Keratinocyte (primary cell): ENCODE results near the gene GMEB2. TPM values are rescaled to one million over a fixed set of nuclear protein-coding genes. Genes with fewer than 3 reads are reported as not detected.

Experiments used
- DNase-seq: peaks from one replicate; pipeline ENCODE4 v3.0.0-alpha.2; 2011; ENCODE audit warnings: low read depth, missing footprints, low spot score
- FAIRE-seq: peaks from 2 replicates; lab custom pipeline; 2011; peaks lifted over from hg19 to GRCh38; lab: Jason Lieb, UNC
- H2AFZ ChIP-seq: 2 replicates; pipeline ENCODE4 v1.6.0; 2012; ENCODE audit warnings: low read length, control low read depth, inconsistent platforms; ENCODE audit not compliant: control insufficient read depth
- H3K27ac ChIP-seq: 2 replicates; pipeline ENCODE4 v1.5.1; 2011; ENCODE audit warnings: low read length; ENCODE audit not compliant: control insufficient read depth, insufficient read depth
- H3K27me3 ChIP-seq: 3 replicates; pipeline ENCODE4 v1.6.0; 2011; ENCODE audit warnings: low read length; ENCODE audit not compliant: control insufficient read depth, insufficient read depth; ENCODE audit errors: extremely low read depth
- H3K36me3 ChIP-seq, 2 experiments: 2 replicates in 1 of 2; 3 replicates in 1 of 2; pipeline ENCODE4 v1.5.1; 2011; ENCODE audit warnings: low read length in 2 of 2, mild to moderate bottlenecking in 1 of 2; ENCODE audit not compliant: control insufficient read depth in 2 of 2, insufficient read depth in 2 of 2; ENCODE audit errors: extremely low read depth in 1 of 2
- H3K4me1 ChIP-seq: 3 replicates; pipeline ENCODE4 v1.5.1; 2011; ENCODE audit warnings: low read length; ENCODE audit not compliant: control insufficient read depth, insufficient read depth; ENCODE audit errors: extremely low read depth
- H3K4me2 ChIP-seq: 3 replicates; pipeline ENCODE4 v1.6.0; 2011; ENCODE audit warnings: low read depth, low read length; ENCODE audit not compliant: control insufficient read depth, insufficient read depth; ENCODE audit errors: extremely low read depth
- H3K4me3 ChIP-seq, 3 experiments: fragments of 200-600 bp in 1 of 3; sonication (generic) in 1 of 3; 2 replicates in 2 of 3; 3 replicates in 1 of 3; pipeline ENCODE4 v1.5.1; 2011 to 2016; ENCODE audit warnings: low read length in 3 of 3, mild to moderate bottlenecking in 3 of 3, control low read depth in 2 of 3, inconsistent platforms in 1 of 3, low read depth in 1 of 3, mixed read lengths in 1 of 3, mixed run types in 1 of 3, moderate library complexity in 1 of 3; ENCODE audit not compliant: control insufficient read depth in 2 of 3, insufficient read depth in 2 of 3; ENCODE audit errors: extremely low read depth in 1 of 3
- H3K79me2 ChIP-seq: 2 replicates; pipeline ENCODE4 v1.6.0; 2012; ENCODE audit warnings: low read length; ENCODE audit not compliant: control insufficient read depth, insufficient read depth
- H3K9ac ChIP-seq: 3 replicates; pipeline ENCODE4 v1.6.0; 2011; ENCODE audit warnings: low read length; ENCODE audit not compliant: control insufficient read depth, insufficient read depth; ENCODE audit errors: extremely low read depth
- H3K9me1 ChIP-seq: 3 replicates; pipeline ENCODE4 v1.6.0; 2011; ENCODE audit warnings: low read length; ENCODE audit not compliant: control insufficient read depth, insufficient read depth; ENCODE audit errors: extremely low read depth
- H3K9me3 ChIP-seq: 2 replicates; pipeline ENCODE4 v1.5.1; 2012; ENCODE audit warnings: low read depth, low read length; ENCODE audit not compliant: control insufficient read depth
- H4K20me1 ChIP-seq: 3 replicates; pipeline ENCODE4 v1.6.0; 2011; ENCODE audit warnings: low read length; ENCODE audit not compliant: control insufficient read depth, insufficient read depth; ENCODE audit errors: extremely low read depth
- EZH2 ChIP-seq: IDR thresholded peaks from one replicate; pipeline ENCODE4 v1.6.1; 2012; ENCODE audit warnings: inconsistent platforms, mild to moderate bottlenecking, low read length, moderate library complexity
- dilution Hi-C: fragments of 300-500 bp; cut with MboI; formaldehyde crosslinking; loops from one replicate; pipeline ENCODE4 v1.7.0; 2020; ENCODE audit warnings: low sequenced_read_pairs; ENCODE audit not compliant: extremely low pct_ligation_motif_present
- polyA plus RNA-seq, 5 experiments: library from polyadenylated mRNA; depleted of rRNA in 3 of 5; stranded (reverse) in 3 of 5; stranded (forward) in 1 of 5; unstranded in 1 of 5; fragments of >200 nt; gene quantifications; 1 replicate in 1 of 5; 2 replicates in 3 of 5; 3 replicates in 1 of 5; pipeline versions ENCODE4 v1.2.1 to v1.2.3, GENCODE V29; 2011 to 2012; ENCODE audit warnings: missing spikeins in 2 of 5, low read depth in 1 of 5, low replicate concordance in 1 of 5
- TF ChIP-seq, protein P1 (sequence below), 3 experiments: IDR thresholded peaks in 1 of 3; conservative IDR thresholded peaks in 1 of 3; optimal IDR thresholded peaks in 1 of 3; 2 replicates in 2 of 3; 3 replicates in 1 of 3; pipeline versions ENCODE3 to v1.5.1; 2011; ENCODE audit warnings: low read length in 3 of 3, mild to moderate bottlenecking in 3 of 3, moderate library complexity in 2 of 3, control low read depth in 1 of 3, inconsistent platforms in 1 of 3; ENCODE audit not compliant: insufficient read depth in 2 of 3; ENCODE audit errors: extremely low read depth in 1 of 3

GMEB2 gene
- polyA plus RNA-seq, 1 donor (not counting 4 experiments of a cell fraction or from before 2014, with no cell fraction given): 5.1 TPM

DNA sequence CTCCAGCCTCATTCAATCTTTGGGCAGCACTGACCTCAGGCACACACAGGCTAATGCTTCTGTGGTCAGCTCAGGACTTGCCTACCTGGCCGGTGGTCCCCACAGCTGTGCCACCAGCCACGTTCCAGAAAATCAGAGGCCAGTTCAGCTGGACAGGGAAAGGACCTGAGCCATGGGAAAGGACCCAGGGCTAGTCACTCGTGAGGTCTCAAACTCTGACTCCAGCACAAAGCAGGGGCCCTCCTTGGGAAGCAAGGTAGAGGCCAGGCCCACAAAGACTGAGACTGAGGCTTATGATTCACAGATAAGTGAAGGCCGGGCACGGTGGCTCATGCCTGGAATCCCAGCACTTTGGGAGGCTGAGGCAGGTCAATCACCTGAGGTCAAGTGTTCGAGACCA is 30.5 kb downstream of the GMEB2 start:
- Histone ChIP-seq H3K9me3 (no peaks in the 10 kb centered on the region), H4K20me1 (no peaks in the 10 kb centered on the region), H3K4me1 (no peaks in the 10 kb centered on the region), H3K27me3 (no peaks in the 10 kb centered on the region), H3K27ac (no peak overlapping the region), H3K4me2 (no peak overlapping the region), H2AFZ (no peak overlapping the region), H3K79me2 (no peaks in the 10 kb centered on the region), H3K9ac (no peak overlapping the region), H3K36me3 (peaks cover 14 to 23% of the 10 kb centered on the region in 2 experiments), H3K9me1 (no peaks in the 10 kb centered on the region), H3K4me3 (no peak overlapping the region)
- dilution Hi-C loops: no loop called here
- DNase-seq (no peak), FAIRE-seq (no peak)
- no peak for TF ChIP-seq EZH2
- TF ChIP-seq, protein P1, sequence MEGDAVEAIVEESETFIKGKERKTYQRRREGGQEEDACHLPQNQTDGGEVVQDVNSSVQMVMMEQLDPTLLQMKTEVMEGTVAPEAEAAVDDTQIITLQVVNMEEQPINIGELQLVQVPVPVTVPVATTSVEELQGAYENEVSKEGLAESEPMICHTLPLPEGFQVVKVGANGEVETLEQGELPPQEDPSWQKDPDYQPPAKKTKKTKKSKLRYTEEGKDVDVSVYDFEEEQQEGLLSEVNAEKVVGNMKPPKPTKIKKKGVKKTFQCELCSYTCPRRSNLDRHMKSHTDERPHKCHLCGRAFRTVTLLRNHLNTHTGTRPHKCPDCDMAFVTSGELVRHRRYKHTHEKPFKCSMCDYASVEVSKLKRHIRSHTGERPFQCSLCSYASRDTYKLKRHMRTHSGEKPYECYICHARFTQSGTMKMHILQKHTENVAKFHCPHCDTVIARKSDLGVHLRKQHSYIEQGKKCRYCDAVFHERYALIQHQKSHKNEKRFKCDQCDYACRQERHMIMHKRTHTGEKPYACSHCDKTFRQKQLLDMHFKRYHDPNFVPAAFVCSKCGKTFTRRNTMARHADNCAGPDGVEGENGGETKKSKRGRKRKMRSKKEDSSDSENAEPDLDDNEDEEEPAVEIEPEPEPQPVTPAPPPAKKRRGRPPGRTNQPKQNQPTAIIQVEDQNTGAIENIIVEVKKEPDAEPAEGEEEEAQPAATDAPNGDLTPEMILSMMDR (optimal IDR thresholded peaks at IDR 0.05 in 1 of 3, IDR thresholded peaks at IDR 0.05 in 1 of 3, conservative IDR thresholded peaks at IDR 0.05 in 1 of 3; ENCODE audit: extremely low read depth in 1 of 3, insufficient read depth in 2 of 3, low read length in 3 of 3): no peak

DNA sequence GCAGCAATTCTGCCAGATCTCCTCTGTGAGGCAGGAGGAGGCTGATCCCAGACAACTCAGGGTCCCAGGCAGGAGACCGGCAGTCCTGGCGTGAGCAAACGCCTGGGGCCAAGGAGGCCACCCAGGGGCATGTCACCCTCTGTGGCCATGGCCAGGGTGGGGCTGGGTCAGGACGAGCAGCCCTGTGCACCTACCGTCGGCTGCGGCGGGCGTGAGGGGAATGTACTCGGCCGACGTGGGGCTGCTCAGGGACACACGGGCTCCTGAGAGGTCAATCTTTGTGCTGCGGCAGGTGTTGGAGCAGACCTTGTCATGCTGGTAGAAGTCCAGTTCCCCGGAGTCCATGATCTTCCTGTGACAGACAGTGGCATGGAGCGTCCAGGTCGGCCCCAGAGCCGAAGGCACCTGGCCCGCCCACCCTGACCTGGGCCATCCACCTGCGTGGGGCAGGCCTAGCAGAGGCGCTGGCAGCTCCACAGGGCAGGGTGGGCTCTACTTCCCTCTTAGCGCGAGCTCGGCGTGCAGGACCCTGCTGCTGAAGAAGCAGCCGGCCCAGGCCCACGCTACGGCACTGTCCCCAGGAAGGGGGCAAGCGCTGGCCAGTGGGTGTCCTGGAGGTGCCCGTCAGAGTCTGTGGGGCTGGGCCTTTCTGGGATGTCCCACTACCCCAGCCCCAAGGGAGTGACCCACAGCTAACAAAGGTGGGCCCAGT is 31.3 kb downstream of the GMEB2 start:
- H2AFZ ChIP-seq: no peak overlapping the region
- no peaks in the 10 kb centered on the region for H3K9me1 ChIP-seq
- no peaks in the 10 kb centered on the region for H3K9me3 ChIP-seq
- H3K9ac ChIP-seq: no peak overlapping the region
- H3K27ac ChIP-seq: no peak overlapping the region
- no peak for DNase-seq
- H3K4me2 ChIP-seq: no peak overlapping the region
- H4K20me1 ChIP-seq: no peaks in the 10 kb centered on the region
- no peaks in the 10 kb centered on the region for H3K4me1 ChIP-seq
- no peak overlapping the region for H3K4me3 ChIP-seq
- H3K79me2 ChIP-seq: no peaks in the 10 kb centered on the region
- peaks cover 16 to 22% of the 10 kb centered on the region in 2 experiments for H3K36me3 ChIP-seq
- dilution Hi-C loops: no loop called here
- TF ChIP-seq, protein P1 (optimal IDR thresholded peaks at IDR 0.05 in 1 of 3, IDR thresholded peaks at IDR 0.05 in 1 of 3, conservative IDR thresholded peaks at IDR 0.05 in 1 of 3; ENCODE audit: extremely low read depth in 1 of 3, insufficient read depth in 2 of 3, low read length in 3 of 3): no peak
- TF ChIP-seq EZH2: no peak
- no peak for FAIRE-seq
- H3K27me3 ChIP-seq: no peaks in the 10 kb centered on the region
